Sigmoid colon (tissue), 7 donors: ENCODE results near the gene VGLL4. TPM values are rescaled to one million over a fixed set of nuclear protein-coding genes. Genes with fewer than 3 reads are reported as not detected.
A peak's percentile ranks its signal among the peaks of the same experiment; 100 is the strongest.

ENCODE experiments used
- DNase-seq: peaks from one replicate; pipeline ENCODE4 v3.0.0-alpha.2; 2019
- H3K27ac ChIP-seq, 4 donors: fragments of 200-600 bp; sonication (generic); one replicate each; pipeline ENCODE4 v1.5.1; 2016 to 2019; ENCODE audit warnings: mild to moderate bottlenecking in 1 of 4
- H3K27me3 ChIP-seq, 3 donors: fragments of 200-600 bp; sonication (generic); one replicate each; pipeline ENCODE4 v1.5.1; 2019; ENCODE audit warnings: mild to moderate bottlenecking in 1 of 3
- H3K36me3 ChIP-seq, 4 donors: fragments of 200-600 bp; sonication (generic); one replicate each; pipeline ENCODE4 v1.5.1; 2016 to 2019
- H3K4me1 ChIP-seq, 4 donors: fragments of 200-600 bp; sonication (generic); one replicate each; pipeline ENCODE4 v1.5.1; 2017 to 2019
- H3K4me3 ChIP-seq, 4 donors: fragments of 200-600 bp; sonication (generic); one replicate each; pipeline ENCODE4 v1.5.1; 2017 to 2019; ENCODE audit warnings: mild to moderate bottlenecking in 2 of 4, moderate library complexity in 1 of 4
- H3K9me3 ChIP-seq, 4 donors: fragments of 200-600 bp in 3 of 4; sonication (generic) in 3 of 4; one replicate each; pipeline versions ENCODE4 v1.5.1 to v1.6.1; 2013 to 2019
- EP300 ChIP-seq, 4 donors: sonication (generic); formaldehyde crosslinking; IDR thresholded peaks; one replicate each; pipeline ENCODE4 v1.6.1; 2017; ENCODE audit warnings: antibody characterized with exemption in 4 of 4
- POLR2A ChIP-seq, 2 donors: fragments of 450-650 bp; IDR thresholded peaks; one replicate each; pipeline ENCODE4 v1.6.1; 2016; ENCODE audit warnings: antibody characterized with exemption in 2 of 2, mild to moderate bottlenecking in 2 of 2, moderate library complexity in 2 of 2
- POLR2AphosphoS5 ChIP-seq, 4 donors: sonication (generic); formaldehyde crosslinking; IDR thresholded peaks; one replicate each; pipeline ENCODE4 v1.6.1; 2017; ENCODE audit warnings: antibody characterized with exemption in 4 of 4
- WGBS, 2 donors: extraction: QIAGEN DNeasy Blood & Tissue Kit; methylation state at CpG; one replicate each; pipeline ENCODE4 v1.1.7; 2013; 5-methylcytosine and 5-hydroxymethylcytosine counted together
- intact Hi-C: fragments of 100-400 bp; cut with DNase I; formaldehyde crosslinking; loops from one replicate; pipeline ENCODE4 v1.15.1; 2023
- polyA plus RNA-seq, 3 donors: library from polyadenylated mRNA; stranded (reverse); fragments of 200-250 nt; gene quantifications; one replicate each; pipeline ENCODE4 v1.2.3, GENCODE V29; 2013
- total RNA-seq, 4 donors: library from RNA; depleted of rRNA; stranded (reverse); fragments of >200 nt; gene quantifications; one replicate each; pipeline ENCODE4 v1.1.0, GENCODE V29; 2016
- TF ChIP-seq, protein P1 (sequence below), 4 experiments: fragments of 450-650 bp in 3 of 4; fragments of 200-600 bp in 1 of 4; IDR thresholded peaks; one replicate each; pipeline ENCODE4 v1.5.1; 2016 to 2019; ENCODE audit warnings: antibody characterized with exemption in 4 of 4, mild to moderate bottlenecking in 3 of 4, moderate library complexity in 2 of 4
- donor health status: healthy with polysubstance abuse.
- donor health status: Bipolar disorder and iron deficiency.
- donor health status: healthy.

The VGLL4 gene
- total RNA-seq (10 to 100 TPM; 26.4 to 56.5 (median 50.5) TPM), polyA plus RNA-seq (10 to 100 TPM; 27.0 to 41.5 (median 29.4) TPM)

DNA sequence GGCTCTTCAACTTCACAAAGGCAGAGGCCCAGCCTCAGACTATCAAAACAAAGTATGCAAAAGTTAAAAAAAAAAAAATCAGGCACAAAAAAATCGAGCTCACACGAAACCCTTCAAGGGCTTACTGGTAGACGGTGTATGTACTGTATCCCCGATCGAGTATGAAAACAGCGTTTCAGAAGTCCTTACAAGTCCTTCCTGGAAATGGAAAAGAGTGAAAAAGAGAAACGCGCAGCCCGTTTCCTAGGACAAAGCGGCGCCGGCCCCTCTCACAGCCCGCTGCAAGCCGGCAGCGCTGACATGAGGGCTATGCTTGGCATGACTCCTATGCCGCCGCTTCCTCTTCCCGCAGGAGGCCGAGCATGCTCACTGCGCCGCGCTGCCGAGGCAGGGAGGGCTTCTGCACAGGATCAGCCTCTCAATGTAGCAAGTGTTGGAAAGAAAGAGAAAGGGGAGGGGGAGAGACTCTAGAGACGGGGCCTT, at the start of gene VGLL4:
Gene VGLL4 (minus strand): TSS at position 311 of the 483 bp plus-strand sequence. CDS start 397 bp downstream, outside the sequence.
- intact Hi-C loops: loop anchor here (2.0 kb wide), 3 partner anchors 51 to 257 kb away; no protein-coding TSS in a partner anchor
- Histone ChIP-seq H3K27ac (peak within 1 kb of the TSS; percentile 87 to 97 (median 92)), H3K4me3 (peak within 1 kb of the TSS; percentile 55 to 78 (median 64)), H3K27me3 (no peaks in the 10 kb centered on the region), H3K4me1 (peaks cover 0 to 37% (median 30%) of the 10 kb centered on the region in 4 donors), H3K9me3 (no peaks in the 10 kb centered on the region), H3K36me3 (no peaks in the 10 kb centered on the region)
- DNase-seq: peak; percentile 95
- 0% methylated on average over 24 of the region's 24 CpGs for WGBS, 2 donors
- peak; percentile 84 to 97 (median 90) for TF ChIP-seq POLR2AphosphoS5 (IDR thresholded peaks at IDR 0.05)
- no peak for TF ChIP-seq EP300 (IDR thresholded peaks at IDR 0.05)
- TF ChIP-seq, protein P1, sequence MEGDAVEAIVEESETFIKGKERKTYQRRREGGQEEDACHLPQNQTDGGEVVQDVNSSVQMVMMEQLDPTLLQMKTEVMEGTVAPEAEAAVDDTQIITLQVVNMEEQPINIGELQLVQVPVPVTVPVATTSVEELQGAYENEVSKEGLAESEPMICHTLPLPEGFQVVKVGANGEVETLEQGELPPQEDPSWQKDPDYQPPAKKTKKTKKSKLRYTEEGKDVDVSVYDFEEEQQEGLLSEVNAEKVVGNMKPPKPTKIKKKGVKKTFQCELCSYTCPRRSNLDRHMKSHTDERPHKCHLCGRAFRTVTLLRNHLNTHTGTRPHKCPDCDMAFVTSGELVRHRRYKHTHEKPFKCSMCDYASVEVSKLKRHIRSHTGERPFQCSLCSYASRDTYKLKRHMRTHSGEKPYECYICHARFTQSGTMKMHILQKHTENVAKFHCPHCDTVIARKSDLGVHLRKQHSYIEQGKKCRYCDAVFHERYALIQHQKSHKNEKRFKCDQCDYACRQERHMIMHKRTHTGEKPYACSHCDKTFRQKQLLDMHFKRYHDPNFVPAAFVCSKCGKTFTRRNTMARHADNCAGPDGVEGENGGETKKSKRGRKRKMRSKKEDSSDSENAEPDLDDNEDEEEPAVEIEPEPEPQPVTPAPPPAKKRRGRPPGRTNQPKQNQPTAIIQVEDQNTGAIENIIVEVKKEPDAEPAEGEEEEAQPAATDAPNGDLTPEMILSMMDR (IDR thresholded peaks at IDR 0.05): no peak
- TF ChIP-seq POLR2A (IDR thresholded peaks at IDR 0.05): peak; percentile 47 to 48

- TF ChIP-seq, protein P1 (IDR thresholded peaks at IDR 0.05): no peak
- TF ChIP-seq POLR2A (IDR thresholded peaks at IDR 0.05): no peak
- H3K27ac ChIP-seq: no peak overlapping the region
- no peak for DNase-seq
- intact Hi-C loops: no loop called here
- no peak overlapping the region for H3K4me3 ChIP-seq
- no peaks in the 10 kb centered on the region for H3K27me3 ChIP-seq
- H3K36me3 ChIP-seq: peaks cover 0 to 7% (median 0%) of the 10 kb centered on the region in 4 donors
- 74 to 85% methylated on average over 5 of the region's 5 CpGs for WGBS, 2 donors
- H3K4me1 ChIP-seq: peaks cover 0 to 9% (median 4%) of the 10 kb centered on the region in 4 donors
- no peaks in the 10 kb centered on the region for H3K9me3 ChIP-seq
Measured at GRCh38 chr3:11692532-11692813, 48.8 kb upstream of the VGLL4 start.

- H3K36me3 ChIP-seq: peaks cover 0 to 7% (median 0%) of the 10 kb centered on the region in 4 donors
- H3K4me3 ChIP-seq: no peak overlapping the region
- 91 to 93% methylated on average over 3 of the region's 3 CpGs for WGBS, 2 donors
- no peaks in the 10 kb centered on the region for H3K9me3 ChIP-seq
- intact Hi-C loops: no loop called here
- TF ChIP-seq POLR2A (IDR thresholded peaks at IDR 0.05) (no peak), POLR2AphosphoS5 (IDR thresholded peaks at IDR 0.05) (no peak), EP300 (IDR thresholded peaks at IDR 0.05) (no peak)
- TF ChIP-seq, protein P1 (IDR thresholded peaks at IDR 0.05): no peak
- H3K4me1 ChIP-seq: peaks cover 0 to 9% (median 4%) of the 10 kb centered on the region in 4 donors
- no peak overlapping the region for H3K27ac ChIP-seq
- no peak for DNase-seq
- H3K27me3 ChIP-seq: no peaks in the 10 kb centered on the region
Measured at GRCh38 chr3:11691767-11692531, 48.2 kb upstream of the VGLL4 start.

GRCh38 chr3:11690863-11691766, 47.4 kb upstream of the VGLL4 start:
- intact Hi-C loops: no loop called here
- Histone ChIP-seq H3K4me3 (no peak overlapping the region), H3K36me3 (peaks cover 0 to 7% (median 0%) of the 10 kb centered on the region in 4 donors), H3K9me3 (no peaks in the 10 kb centered on the region), H3K27me3 (no peaks in the 10 kb centered on the region), H3K27ac (no peak overlapping the region), H3K4me1 (peaks cover 0 to 9% (median 3%) of the 10 kb centered on the region in 4 donors)
- no peak for DNase-seq
- no peak for TF ChIP-seq EP300 (IDR thresholded peaks at IDR 0.05)
- TF ChIP-seq POLR2A (IDR thresholded peaks at IDR 0.05): no peak
- no peak for TF ChIP-seq POLR2AphosphoS5 (IDR thresholded peaks at IDR 0.05)
- TF ChIP-seq, protein P1 (IDR thresholded peaks at IDR 0.05): no peak
- WGBS, 2 donors: 80 to 83% methylated on average over 8 of the region's 8 CpGs
